Sigmoid colon (tissue), 4 donors: ENCODE measurements around the gene TIGIT.

ENCODE experiments used
- POLR2A ChIP-seq, 2 donors: fragments of 450-650 bp; IDR thresholded peaks; one replicate each; pipeline ENCODE4 v1.6.1; 2016; ENCODE audit warnings: antibody characterized with exemption in 2 of 2, mild to moderate bottlenecking in 2 of 2, moderate library complexity in 2 of 2
- POLR2AphosphoS5 ChIP-seq, 4 donors: sonication (generic); formaldehyde crosslinking; IDR thresholded peaks; one replicate each; pipeline ENCODE4 v1.6.1; 2017; ENCODE audit warnings: antibody characterized with exemption in 4 of 4
- TF ChIP-seq, protein P1 (sequence below), 4 experiments: fragments of 450-650 bp in 3 of 4; fragments of 200-600 bp in 1 of 4; IDR thresholded peaks; one replicate each; pipeline ENCODE4 v1.5.1; 2016 to 2019; ENCODE audit warnings: antibody characterized with exemption in 4 of 4, mild to moderate bottlenecking in 3 of 4, moderate library complexity in 2 of 4

DNA sequence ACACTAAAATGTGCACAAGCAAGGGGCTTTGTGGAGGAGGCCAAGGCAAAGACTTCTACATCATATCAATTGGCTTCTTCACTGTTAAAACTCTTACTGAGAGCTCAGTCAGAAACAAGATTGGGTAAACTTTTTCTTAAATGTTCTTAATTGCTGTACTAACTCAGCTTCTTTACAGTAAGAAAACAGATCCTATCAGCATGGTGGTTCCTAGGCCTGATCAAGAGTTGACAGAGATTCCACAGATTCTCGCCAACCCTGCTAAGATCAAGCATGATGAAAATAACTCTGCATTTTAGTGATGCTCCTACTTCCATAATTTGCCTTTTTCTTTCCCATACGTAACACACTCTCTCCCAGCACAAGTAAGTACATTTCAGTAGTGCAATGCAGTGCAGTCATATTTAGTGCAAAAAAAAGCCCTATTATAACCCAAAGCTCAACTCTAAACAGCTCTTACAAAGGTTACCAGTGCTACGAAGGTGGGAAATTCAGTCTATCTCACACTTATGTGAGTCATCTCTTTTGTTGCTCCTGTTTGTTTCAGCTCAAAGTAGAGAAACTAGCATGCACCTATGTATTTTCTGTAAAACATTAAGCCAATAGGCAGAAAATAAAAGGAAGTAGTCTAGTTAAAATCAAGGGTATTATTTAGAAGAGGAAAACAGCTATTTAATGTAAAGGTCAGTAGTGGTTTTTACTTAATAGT, 29.9 kb downstream of the TIGIT start:
- TF ChIP-seq, protein P1, sequence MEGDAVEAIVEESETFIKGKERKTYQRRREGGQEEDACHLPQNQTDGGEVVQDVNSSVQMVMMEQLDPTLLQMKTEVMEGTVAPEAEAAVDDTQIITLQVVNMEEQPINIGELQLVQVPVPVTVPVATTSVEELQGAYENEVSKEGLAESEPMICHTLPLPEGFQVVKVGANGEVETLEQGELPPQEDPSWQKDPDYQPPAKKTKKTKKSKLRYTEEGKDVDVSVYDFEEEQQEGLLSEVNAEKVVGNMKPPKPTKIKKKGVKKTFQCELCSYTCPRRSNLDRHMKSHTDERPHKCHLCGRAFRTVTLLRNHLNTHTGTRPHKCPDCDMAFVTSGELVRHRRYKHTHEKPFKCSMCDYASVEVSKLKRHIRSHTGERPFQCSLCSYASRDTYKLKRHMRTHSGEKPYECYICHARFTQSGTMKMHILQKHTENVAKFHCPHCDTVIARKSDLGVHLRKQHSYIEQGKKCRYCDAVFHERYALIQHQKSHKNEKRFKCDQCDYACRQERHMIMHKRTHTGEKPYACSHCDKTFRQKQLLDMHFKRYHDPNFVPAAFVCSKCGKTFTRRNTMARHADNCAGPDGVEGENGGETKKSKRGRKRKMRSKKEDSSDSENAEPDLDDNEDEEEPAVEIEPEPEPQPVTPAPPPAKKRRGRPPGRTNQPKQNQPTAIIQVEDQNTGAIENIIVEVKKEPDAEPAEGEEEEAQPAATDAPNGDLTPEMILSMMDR (IDR thresholded peaks at IDR 0.05), result no peak
- TF ChIP-seq POLR2AphosphoS5 (IDR thresholded peaks at IDR 0.05), result no peak
- TF ChIP-seq POLR2A (IDR thresholded peaks at IDR 0.05), result no peak
